Progenitor cell of endocrine pancreas (in vitro differentiated cells): ENCODE measurements around the gene INKA2. TPM values are rescaled to one million over a fixed set of nuclear protein-coding genes. Genes with fewer than 3 reads are reported as not detected.

Source experiments
- DNase-seq: peaks from one replicate; pipeline ENCODE4 v3.0.0; 2021; ENCODE audit warnings: low spot score; ENCODE audit not compliant: unreplicated experiment
- H3K27ac Mint-ChIP-seq: 2 replicates; pipeline ENCODE4 v1.8.0; 2021; ENCODE audit warnings: mild to moderate bottlenecking, moderate library complexity, mixed read lengths
- H3K27me3 Mint-ChIP-seq: 2 replicates; pipeline ENCODE4 v1.8.0; 2021; ENCODE audit warnings: mixed read lengths
- H3K36me3 Mint-ChIP-seq: 2 replicates; pipeline ENCODE4 v1.8.0; 2022; ENCODE audit warnings: mixed read lengths; ENCODE audit not compliant: insufficient read depth
- H3K4me1 Mint-ChIP-seq: 2 replicates; pipeline ENCODE4 v1.8.0; 2021; ENCODE audit warnings: low read depth, mixed read lengths
- H3K4me3 Mint-ChIP-seq: 2 replicates; pipeline ENCODE4 v1.8.0; 2021; ENCODE audit warnings: low read depth, mild to moderate bottlenecking, moderate library complexity, mixed read lengths
- H3K9me3 Mint-ChIP-seq: 2 replicates; pipeline ENCODE4 v1.8.0; 2021; ENCODE audit warnings: low read depth, mixed read lengths
- CTCF ChIP-seq: fragments of 200-600 bp; sonication (generic); IDR thresholded peaks from one replicate; pipeline ENCODE4 v1.5.0; 2021; ENCODE audit warnings: antibody characterized with exemption, mild to moderate bottlenecking; ENCODE audit not compliant: unreplicated experiment
- total RNA-seq: library from RNA; stranded (reverse); gene quantifications from 2 replicates; pipeline ENCODE4 v1.2.1, GENCODE V29; 2021

The INKA2 gene
- total RNA-seq, 1 donor from 2014 or later = 4.4 TPM

GRCh38 chr1:111717450-111717849 is 21.7 kb downstream of the INKA2 start:
- Mint-ChIP-seq H3K4me3 (no peak overlapping the region), H3K36me3 (peaks cover 1% of the 10 kb centered on the region), H3K27ac (no peak overlapping the region), H3K9me3 (no peaks in the 10 kb centered on the region), H3K27me3 (no peaks in the 10 kb centered on the region), H3K4me1 (no peaks in the 10 kb centered on the region)
- TF ChIP-seq CTCF = no peak
- DNase-seq = no peak

GRCh38 chr1:111716333-111716732 is 22.9 kb downstream of the INKA2 start:
- no peak for TF ChIP-seq CTCF
- no peak overlapping the region for H3K4me3 Mint-ChIP-seq
- H3K9me3 Mint-ChIP-seq = no peaks in the 10 kb centered on the region
- H3K27ac Mint-ChIP-seq = no peak overlapping the region
- peaks cover 1% of the 10 kb centered on the region for H3K36me3 Mint-ChIP-seq
- DNase-seq = no peak
- H3K27me3 Mint-ChIP-seq = no peaks in the 10 kb centered on the region
- H3K4me1 Mint-ChIP-seq = no peaks in the 10 kb centered on the region

DNA sequence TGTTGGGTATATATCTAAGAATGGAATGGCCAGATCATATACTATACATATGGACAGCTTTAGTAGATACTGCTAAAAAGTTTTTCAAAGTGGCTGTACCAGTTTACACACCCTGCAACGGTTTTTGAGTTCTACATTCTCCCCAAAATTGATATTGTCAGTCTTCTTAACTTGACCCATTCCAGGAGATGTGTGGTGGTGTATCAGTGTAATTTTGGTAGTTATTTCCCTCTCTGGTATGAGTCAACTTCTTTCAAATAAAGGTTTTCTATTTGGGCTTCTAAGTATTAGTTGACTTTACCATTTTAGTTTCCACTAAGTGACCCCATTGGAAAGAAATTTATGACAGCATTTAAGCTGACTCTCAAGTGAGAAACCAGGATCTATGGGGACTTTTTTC is 29.2 kb downstream of the INKA2 start:
- DNase-seq = no peak
- no peaks in the 10 kb centered on the region for H3K9me3 Mint-ChIP-seq
- H3K4me1 Mint-ChIP-seq = peaks cover 2% of the 10 kb centered on the region
- H3K27me3 Mint-ChIP-seq = no peaks in the 10 kb centered on the region
- no peak overlapping the region for H3K27ac Mint-ChIP-seq
- no peak overlapping the region for H3K4me3 Mint-ChIP-seq
- peaks cover 4% of the 10 kb centered on the region for H3K36me3 Mint-ChIP-seq
- no peak for TF ChIP-seq CTCF

- DNase-seq = no peak
- no peak overlapping the region for H3K4me3 Mint-ChIP-seq
- H3K9me3 Mint-ChIP-seq = no peaks in the 10 kb centered on the region
- H3K36me3 Mint-ChIP-seq = peaks cover 6% of the 10 kb centered on the region
- H3K4me1 Mint-ChIP-seq = peaks cover 6% of the 10 kb centered on the region
- H3K27ac Mint-ChIP-seq = no peak overlapping the region
- no peaks in the 10 kb centered on the region for H3K27me3 Mint-ChIP-seq
- TF ChIP-seq CTCF = no peak
Measured at GRCh38 chr1:111707906-111708305, 31.3 kb downstream of the INKA2 start.

DNA sequence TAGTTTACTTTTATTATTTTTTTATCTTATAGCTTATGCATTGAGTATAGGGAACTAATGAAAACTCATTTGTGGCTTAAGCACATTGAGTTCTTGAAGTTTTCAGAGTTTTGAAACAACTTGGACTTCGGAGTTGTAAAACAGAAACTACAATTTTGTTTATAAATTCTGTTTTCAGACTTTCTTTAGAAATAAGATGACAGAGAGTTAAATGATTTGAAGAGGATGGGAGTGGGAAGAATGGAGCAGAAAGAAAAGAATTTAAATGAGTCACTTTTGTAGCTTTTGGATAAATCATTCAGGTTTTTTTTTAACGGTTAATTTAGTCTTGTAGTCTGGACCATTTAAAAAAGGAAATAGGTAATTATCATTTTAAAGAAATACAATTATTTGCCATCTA is 32.3 kb downstream of the INKA2 start:
- no peak for DNase-seq
- Mint-ChIP-seq H3K36me3 (peaks cover 7% of the 10 kb centered on the region), H3K27me3 (no peaks in the 10 kb centered on the region), H3K4me1 (peaks cover 6% of the 10 kb centered on the region), H3K9me3 (no peaks in the 10 kb centered on the region), H3K27ac (no peak overlapping the region), H3K4me3 (no peak overlapping the region)
- no peak for TF ChIP-seq CTCF
